GM21367 (cell line): Measurements from ENCODE around the gene FAM227B.
"Not testable (repeated sequence)": the region's sequence is repeated elsewhere in the genome, so short reads cannot be mapped to it uniquely, and the experiment has no call there.

Experiments used
- ATAC-seq: cut with Tn5 transposase; IDR thresholded peaks from one replicate; pipeline ENCODE4 v1.9.1; 2021; ENCODE audit not compliant: unreplicated experiment

Gene FAM227B

GRCh38 chr15:49387471-49387870 is 233.1 kb downstream of the FAM227B start:
- no peak for ATAC-seq

GRCh38 chr15:49383266-49383665 is 237.4 kb downstream of the FAM227B start:
- ATAC-seq = no peak

DNA sequence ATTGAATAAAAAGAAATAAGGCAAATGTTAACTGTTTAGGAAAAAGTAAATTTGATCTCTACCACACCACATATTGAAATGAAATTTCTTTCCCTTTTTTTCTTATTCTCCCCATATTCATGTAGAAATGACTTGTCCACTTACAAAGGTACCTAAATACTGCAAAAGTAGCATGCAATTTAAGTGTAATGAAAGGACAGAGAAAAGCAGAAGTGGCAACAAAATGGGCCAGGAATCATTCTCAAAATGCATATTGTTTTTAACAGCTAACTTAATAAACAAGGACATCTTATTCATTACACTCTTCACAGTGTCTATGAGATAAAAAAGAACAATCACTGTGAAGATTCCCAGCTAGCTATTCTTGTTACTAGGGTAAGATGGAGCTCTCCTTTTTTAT is 238.2 kb downstream of the FAM227B start:
- no peak for ATAC-seq

GRCh38 chr15:49380912-49381311 is 239.7 kb downstream of the FAM227B start:
- ATAC-seq = no peak

GRCh38 chr15:49379996-49380395 is 240.6 kb downstream of the FAM227B start:
- ATAC-seq = no peak

DNA sequence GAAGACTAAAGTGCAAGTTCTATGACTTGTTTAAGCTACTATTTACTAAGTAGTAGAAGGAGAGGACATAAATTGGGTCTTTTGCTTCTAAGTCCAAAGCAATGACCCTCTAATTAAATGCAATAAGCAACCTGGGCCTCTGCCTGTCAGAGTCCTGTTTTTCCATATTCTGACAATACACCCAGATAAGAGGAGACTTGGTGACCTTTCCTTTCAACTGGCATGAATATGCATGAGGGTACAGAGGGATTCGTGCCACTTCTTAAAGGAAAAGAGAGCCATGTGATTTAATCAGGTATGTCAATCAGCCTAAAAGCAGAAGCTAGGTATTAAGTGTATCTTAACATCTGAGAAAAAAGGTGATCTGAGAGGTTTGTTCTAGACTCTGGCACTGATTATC is 248.3 kb downstream of the FAM227B start:
- no peak for ATAC-seq

GRCh38 chr15:49370782-49371181 is 249.8 kb downstream of the FAM227B start:
- no peak for ATAC-seq

DNA sequence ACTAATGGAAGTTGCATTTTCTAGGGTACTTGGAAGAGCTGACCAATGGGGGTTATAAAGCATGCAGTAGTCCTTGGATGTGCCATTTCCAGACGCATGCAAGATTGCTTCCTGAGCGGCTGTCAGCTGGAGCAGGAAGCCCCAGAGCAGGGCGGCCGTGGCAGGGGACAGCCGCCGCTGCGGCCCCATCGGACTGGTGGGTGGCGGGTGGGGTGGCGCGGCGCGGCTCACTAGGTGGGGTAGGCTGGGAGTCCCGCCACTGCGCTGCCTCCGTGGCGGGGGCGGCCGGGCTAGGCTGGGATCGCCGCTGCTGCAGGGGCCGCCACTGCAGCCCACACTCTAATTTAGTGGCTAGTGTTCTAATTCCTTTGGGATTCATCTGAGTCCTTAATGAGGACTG is 254.1 kb downstream of the FAM227B start:
- no peak for ATAC-seq

- ATAC-seq = no peak
Measured at GRCh38 chr15:49361370-49361769, 259.2 kb downstream of the FAM227B start.

DNA sequence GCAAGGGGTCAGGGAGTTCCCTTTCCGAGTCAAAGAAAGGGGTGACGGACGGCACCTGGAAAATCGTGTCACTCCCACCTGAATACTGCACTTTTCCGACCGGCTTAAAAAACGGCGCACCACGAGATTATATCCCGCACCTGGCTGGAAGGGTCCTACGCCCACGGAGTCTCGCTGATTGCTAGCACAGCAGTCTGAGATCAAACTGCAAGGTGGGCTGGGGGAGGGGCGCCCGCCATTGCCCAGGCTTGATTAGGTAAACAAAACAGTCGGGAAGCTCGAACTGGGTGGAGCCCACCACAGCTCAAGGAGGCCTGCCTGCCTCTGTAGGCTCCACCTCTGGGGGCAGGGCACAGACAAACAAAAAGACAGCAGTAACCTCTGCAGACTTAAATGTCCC is 266.2 kb downstream of the FAM227B start:
- ATAC-seq = not testable (repeated sequence)

- ATAC-seq = no peak
Measured at GRCh38 chr15:49343546-49343945, 277.1 kb downstream of the FAM227B start.

- no peak for ATAC-seq
Measured at GRCh38 chr15:49339656-49340055, 281.0 kb downstream of the FAM227B start.

DNA sequence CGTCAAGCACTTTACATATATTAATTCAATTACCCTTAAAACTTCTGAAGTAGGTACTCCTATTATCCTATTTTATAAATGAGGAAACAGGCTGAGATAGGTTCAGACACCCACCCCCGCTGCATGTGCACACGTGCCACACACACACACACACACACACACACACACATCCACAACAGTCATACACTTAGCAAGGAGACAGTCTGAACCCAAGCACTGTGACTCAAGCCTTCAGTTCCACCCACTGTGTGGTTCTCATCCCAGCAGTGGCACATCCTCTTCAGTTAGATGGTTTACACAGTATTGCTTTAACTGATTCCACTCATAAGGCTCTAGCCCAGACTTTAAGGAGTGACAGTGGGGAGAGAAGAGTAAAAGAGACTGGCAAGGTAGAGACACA is 288.7 kb downstream of the FAM227B start:
- ATAC-seq = no peak

DNA sequence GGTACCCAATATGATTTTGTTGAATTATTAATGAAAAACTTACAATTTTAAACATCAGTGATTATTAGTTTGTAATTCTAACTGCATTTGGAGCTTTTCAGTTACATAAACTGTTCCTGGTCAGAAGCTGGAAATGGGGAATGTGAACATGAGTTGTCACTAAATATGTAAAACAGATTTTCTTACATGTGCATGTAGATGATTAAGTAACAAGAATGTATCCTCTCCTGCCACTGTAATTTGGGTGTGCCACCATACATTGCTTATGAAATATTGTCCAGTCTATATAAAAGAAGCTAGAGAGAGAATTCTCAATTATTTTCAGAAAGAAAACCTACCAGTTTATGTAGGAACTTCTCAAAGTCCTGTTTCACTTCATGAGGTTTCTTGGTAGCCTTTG is 289.2 kb downstream of the FAM227B start:
- no peak for ATAC-seq

DNA sequence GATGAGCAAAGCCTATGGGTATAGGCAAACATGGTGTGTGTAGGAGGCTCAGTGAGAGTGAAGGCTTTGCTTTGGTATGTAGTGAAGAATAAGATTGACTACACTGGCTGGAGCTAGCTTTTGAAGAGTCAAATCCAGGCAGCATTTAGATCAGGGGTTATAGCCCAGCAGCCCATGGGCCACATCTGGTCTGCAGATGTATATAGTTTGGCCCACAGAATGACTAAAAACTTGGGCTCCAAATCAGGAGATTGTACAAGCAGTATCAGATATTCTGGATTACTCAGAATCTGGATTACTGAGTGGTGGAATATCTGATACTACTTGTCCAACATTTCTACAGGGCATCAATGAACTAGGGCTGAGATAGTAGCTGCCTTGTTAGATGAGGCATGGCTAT is 290.5 kb downstream of the FAM227B start:
- ATAC-seq = no peak

- no peak for ATAC-seq
Measured at GRCh38 chr15:49328941-49329340, 291.7 kb downstream of the FAM227B start.

DNA sequence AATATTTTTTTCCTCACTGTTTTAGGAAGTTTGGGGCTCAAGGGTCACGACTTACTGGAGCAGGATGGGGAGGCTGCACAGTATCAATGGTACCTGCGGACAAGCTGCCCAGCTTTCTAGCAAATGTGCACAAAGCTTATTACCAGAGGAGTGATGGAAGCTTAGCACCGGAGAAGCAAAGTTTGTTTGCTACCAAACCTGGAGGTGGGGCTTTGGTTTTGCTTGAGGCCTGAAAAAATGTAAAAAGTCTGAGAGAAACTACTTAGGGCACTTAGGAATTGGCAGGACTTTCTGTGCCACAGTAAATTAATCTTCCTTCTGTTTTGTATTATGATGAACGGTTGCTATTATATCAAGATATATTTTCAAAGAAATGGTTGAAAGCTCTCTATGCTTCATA is 292.7 kb downstream of the FAM227B start:
- no peak for ATAC-seq

DNA sequence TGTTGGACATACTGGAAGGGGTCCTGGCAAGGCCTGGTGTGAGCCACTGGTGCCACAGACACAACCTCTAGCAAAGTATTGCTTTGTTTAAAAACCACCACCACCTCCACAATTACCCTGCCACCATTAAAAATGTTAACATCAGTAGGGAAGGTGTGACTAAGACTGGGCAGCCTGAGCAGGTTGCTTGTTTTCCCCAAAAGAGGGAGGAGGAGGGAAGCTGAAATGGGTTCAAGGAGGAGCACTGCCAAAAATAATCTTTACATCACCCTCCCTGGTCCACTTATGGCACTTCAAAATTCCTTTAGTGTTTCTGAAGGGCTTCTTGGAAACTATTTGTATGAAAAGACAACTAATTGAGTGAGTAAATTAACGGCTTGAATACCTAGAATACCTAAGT is 297.4 kb downstream of the FAM227B start:
- ATAC-seq = no peak

DNA sequence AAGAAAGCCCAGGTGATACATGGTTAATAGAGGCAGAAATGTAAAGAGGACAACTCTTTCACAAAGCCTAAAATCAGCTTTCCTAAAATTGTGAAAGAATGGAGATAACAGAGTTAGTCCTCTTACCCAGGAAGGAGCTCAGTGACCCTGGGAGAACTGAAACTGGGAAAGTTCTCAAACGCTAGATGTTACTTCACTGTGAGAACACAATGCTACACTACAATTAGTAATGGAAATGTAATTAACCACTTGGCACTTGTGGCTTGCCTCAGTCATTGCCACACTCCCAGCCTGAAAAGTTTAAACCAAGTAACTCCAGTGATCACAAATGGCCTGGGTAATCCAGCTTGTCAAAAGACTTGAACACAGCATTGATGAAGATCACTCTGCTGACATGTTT is 300.3 kb downstream of the FAM227B start:
- no peak for ATAC-seq

DNA sequence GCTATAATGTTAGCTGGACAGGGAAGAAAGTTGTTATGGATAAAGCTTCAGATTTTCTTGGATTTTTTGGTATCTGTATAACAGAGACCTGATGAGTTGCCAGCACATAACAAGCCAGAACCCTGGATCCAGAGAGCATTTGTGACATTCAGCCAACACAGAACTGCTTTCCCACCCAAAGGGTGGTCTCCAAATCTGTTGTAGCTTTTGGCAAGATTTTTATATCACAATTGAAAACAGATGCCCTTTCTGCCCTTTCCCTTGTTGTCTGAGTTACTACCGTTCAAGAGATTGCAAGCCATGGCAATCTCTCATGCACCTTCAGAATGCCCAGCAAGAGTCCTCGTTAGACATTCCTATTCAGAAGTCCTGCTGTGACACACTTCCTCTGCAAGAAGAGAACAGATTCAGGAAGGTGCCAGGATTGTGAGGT is 305.2 kb downstream of the FAM227B start:
- no peak for ATAC-seq

DNA sequence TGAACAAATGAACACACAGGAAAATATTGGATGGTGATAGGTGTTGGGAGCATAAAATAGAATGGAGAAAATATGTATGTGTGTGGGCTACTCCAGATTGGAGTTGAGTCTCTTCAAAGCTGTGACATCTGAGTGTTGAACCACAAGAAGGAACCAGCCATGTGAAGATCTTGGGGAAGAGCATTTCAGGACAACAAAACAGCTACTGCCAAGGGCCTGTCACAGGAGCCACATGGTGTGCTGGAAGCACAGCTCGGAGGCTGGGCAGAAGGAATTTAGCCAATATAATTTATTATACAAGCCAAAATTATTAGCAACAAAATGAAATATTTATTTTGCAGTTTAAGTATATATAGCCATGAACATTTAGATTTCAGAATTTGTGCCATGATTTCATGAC is 305.9 kb downstream of the FAM227B start:
- ATAC-seq = no peak

DNA sequence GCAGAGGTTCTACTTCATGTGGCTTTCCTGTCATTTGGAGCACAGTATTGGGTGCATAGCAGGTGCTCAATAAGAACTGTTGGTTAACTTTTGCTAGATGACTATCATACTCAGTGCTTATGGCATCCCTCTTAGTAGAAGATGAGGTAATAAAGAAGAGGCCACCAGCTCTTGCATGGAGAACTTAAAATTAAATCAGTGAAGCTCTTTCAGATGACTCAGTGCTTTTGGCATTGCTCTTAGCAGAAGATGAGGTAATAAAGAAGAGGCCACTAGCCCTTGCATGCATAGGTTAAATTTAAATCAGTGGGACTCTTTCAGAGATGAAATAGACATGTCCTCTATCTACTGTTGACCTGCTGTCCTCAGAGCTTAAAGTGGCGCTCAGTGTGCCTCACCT is 307.0 kb downstream of the FAM227B start:
- no peak for ATAC-seq

- ATAC-seq = no peak
Measured at GRCh38 chr15:49309889-49310288, 310.7 kb downstream of the FAM227B start.

- no peak for ATAC-seq
Measured at GRCh38 chr15:49308686-49309085, 311.9 kb downstream of the FAM227B start.
